SIG-M5 treated with dmso at 0.1 percent for 504 hours (cell line): ENCODE results near the gene TSR1.

Experiments
- DNase-seq: peaks from one replicate; lab custom pipeline; 2025; ENCODE audit not compliant: unreplicated experiment; lab: John Stamatoyannopoulos, UW

Gene TSR1

GRCh38 chr17:2336215-2336851 lies at the start of gene TSR1:
Gene TSR1 (minus strand): TSS chr17:2336457. CDS start chr17:2336427, 30 bp downstream.
- DNase-seq = peak; percentile 82

- no peak for DNase-seq
These were observed 49.3 kb upstream of the TSR1 start for GRCh38 chr17:2385240-2386210.

- DNase-seq = no peak
These were observed 48.3 kb upstream of the TSR1 start for GRCh38 chr17:2384439-2385127.

- no peak for DNase-seq
These were observed 47.4 kb upstream of the TSR1 start for GRCh38 chr17:2383628-2384167.

GRCh38 chr17:2380950-2381649 lies 44.8 kb upstream of the TSR1 start:
- no peak for DNase-seq

- DNase-seq = no peak
These were observed 44.1 kb upstream of the TSR1 start for GRCh38 chr17:2380226-2380922.

GRCh38 chr17:2379489-2380225 lies 43.4 kb upstream of the TSR1 start:
- no peak for DNase-seq

- DNase-seq = no peak
These were observed 42.6 kb upstream of the TSR1 start for GRCh38 chr17:2378905-2379304.

- no peak for DNase-seq
These were observed 41.4 kb upstream of the TSR1 start for GRCh38 chr17:2377659-2378058.

- DNase-seq = no peak
These were observed 39.9 kb upstream of the TSR1 start for GRCh38 chr17:2376107-2376506.

GRCh38 chr17:2375406-2375805 lies 39.1 kb upstream of the TSR1 start:
- DNase-seq = no peak

GRCh38 chr17:2374549-2375285 lies 38.5 kb upstream of the TSR1 start:
- DNase-seq = no peak

GRCh38 chr17:2373179-2373578 lies 36.9 kb upstream of the TSR1 start:
- DNase-seq = no peak

- no peak for DNase-seq
These were observed 36.4 kb upstream of the TSR1 start for GRCh38 chr17:2372681-2373080.

GRCh38 chr17:2372180-2372579 lies 35.9 kb upstream of the TSR1 start:
- no peak for DNase-seq

GRCh38 chr17:2371183-2372130 lies 35.2 kb upstream of the TSR1 start:
- DNase-seq = no peak

GRCh38 chr17:2370211-2370589 lies 33.9 kb upstream of the TSR1 start:
- DNase-seq = no peak
